HepG2 (cell line): ENCODE data around the gene KCNK10. TPM values are rescaled to one million over a fixed set of nuclear protein-coding genes. Genes with fewer than 3 reads are reported as not detected.
A peak's percentile ranks its signal among the peaks of the same experiment; 100 is the strongest.

ENCODE experiments used
- ATAC-seq: fragments of 200-7000 bp; cut with Tn5 transposase; 3 replicates; pipeline ENCODE4 v1.9.1; 2020; ENCODE audit warnings: mild to moderate bottlenecking, moderate library complexity
- BruUV-seq: library from RNA; stranded (reverse); fragments of 400-500 nt; replicated peaks from 2 replicates; lab custom pipeline; 2021; lab: Mats Ljungman, UMichigan
- CTCF ChIA-PET: fragments of 300-600 bp; formaldehyde crosslinking; extraction: SDS; loops from one replicate; lab custom pipeline; 2021; ENCODE audit warnings: low total read pairs, inconsistent platforms, low intra/inter-chr PET ratio; lab: Yijun Ruan, JAX
- POLR2A ChIA-PET: fragments of 350-600 bp; sonication (Branson Sonifier 250); formaldehyde crosslinking; loops from one replicate; lab custom pipeline; 2020; ENCODE audit warnings: antibody characterized with exemption, inconsistent platforms; lab: Yijun Ruan, JAX
- DNase-seq: peaks from one replicate; pipeline ENCODE4 v3.0.0-alpha.2; 2015; ENCODE audit warnings: low spot score
- FAIRE-seq: peaks from 3 replicates; lab custom pipeline; 2011; peaks lifted over from hg19 to GRCh38; lab: Jason Lieb, UNC
- H2AFZ ChIP-seq: one replicate; pipeline ENCODE4 v1.6.1; 2011; ENCODE audit warnings: low read length, inconsistent platforms
- H3K27ac ChIP-seq: fragments of 300-600 bp; 3 replicates; pipeline ENCODE4 v1.8.0; 2011; ENCODE audit warnings: mixed run types, mild to moderate bottlenecking, mixed read lengths, low read length, inconsistent platforms; ENCODE audit not compliant: insufficient read depth; ENCODE audit errors: extremely low read length
- H3K27me3 ChIP-seq, 2 experiments: fragments of 200-600 bp in 1 of 2; 2 replicates in 1 of 2; 3 replicates in 1 of 2; pipeline versions ENCODE4 v1.6.0 to v1.8.0; 2011; ENCODE audit warnings: low read length in 2 of 2, mild to moderate bottlenecking in 2 of 2, moderate library complexity in 2 of 2, inconsistent platforms in 1 of 2; ENCODE audit not compliant: insufficient read depth in 2 of 2, control insufficient read depth in 1 of 2
- H3K36me3 ChIP-seq, 2 experiments: fragments of 200-600 bp in 1 of 2; replicated peaks in 1 of 2; 2 replicates in 1 of 2; 3 replicates in 1 of 2; pipeline versions ENCODE4 v1.5.1 to v1.8.0; 2011; ENCODE audit warnings: low read length in 2 of 2, inconsistent platforms in 1 of 2; ENCODE audit not compliant: insufficient read depth in 2 of 2, control insufficient read depth in 1 of 2
- H3K4me1 ChIP-seq: 2 replicates; pipeline ENCODE4 v1.5.1; 2012; ENCODE audit warnings: low read length, inconsistent platforms; ENCODE audit not compliant: insufficient read depth
- H3K4me2 ChIP-seq: 2 replicates; pipeline ENCODE4 v1.6.0; 2011; ENCODE audit warnings: low read depth, low read length, inconsistent platforms
- H3K4me3 ChIP-seq, 3 experiments: fragments of 200-600 bp in 1 of 3; sonication (generic), shearing (Covaris generic) in 1 of 3; replicated peaks in 1 of 3; 2 replicates each; pipeline ENCODE4 v1.5.1; 2011 to 2016; ENCODE audit warnings: low read length in 3 of 3, inconsistent platforms in 2 of 3, low read depth in 2 of 3, mild to moderate bottlenecking in 2 of 3, control low read depth in 1 of 3, mixed read lengths in 1 of 3; ENCODE audit not compliant: insufficient read depth in 1 of 3
- H3K79me2 ChIP-seq: one replicate; pipeline ENCODE4 v1.6.1; 2011; ENCODE audit warnings: low read length, inconsistent platforms; ENCODE audit not compliant: insufficient read depth
- H3K9ac ChIP-seq: 2 replicates; pipeline ENCODE4 v1.6.0; 2011; ENCODE audit warnings: mild to moderate bottlenecking, low read depth, low read length, inconsistent platforms; ENCODE audit not compliant: insufficient read depth
- H3K9me3 ChIP-seq: 2 replicates; pipeline ENCODE4 v1.5.1; 2012; ENCODE audit warnings: mild to moderate bottlenecking, low read length
- H4K20me1 ChIP-seq: 2 replicates; pipeline ENCODE4 v1.6.0; 2011; ENCODE audit warnings: inconsistent platforms, mild to moderate bottlenecking, low read length, moderate library complexity; ENCODE audit not compliant: insufficient read depth
- CBX5 ChIP-seq: sonication (generic); formaldehyde crosslinking; IDR thresholded peaks from 2 replicates; pipeline ENCODE4 v1.4.0; 2020; ENCODE audit warnings: missing genetic modification reagents, borderline replicate concordance
- EP300 ChIP-seq, 3 experiments: sonication (generic) in 1 of 3; formaldehyde crosslinking in 1 of 3; IDR thresholded peaks; 2 replicates each; pipeline versions ENCODE4 v1.5.1 to v1.6.1; 2011 to 2020; ENCODE audit warnings: low read depth in 2 of 3, low read length in 2 of 3, borderline replicate concordance in 1 of 3, improper control_type of control experiment in 1 of 3, mild to moderate bottlenecking in 1 of 3, missing genetic modification reagents in 1 of 3, moderate library complexity in 1 of 3
- GMEB2 ChIP-seq: IDR thresholded peaks from 2 replicates; pipeline ENCODE4 v1.6.1; 2016; ENCODE audit warnings: missing biosample characterization, missing genetic modification reagents, low read depth
- HINFP ChIP-seq: sonication (generic); formaldehyde crosslinking; IDR thresholded peaks from 2 replicates; pipeline ENCODE4 v1.4.0; 2020; ENCODE audit warnings: low read depth, mild to moderate bottlenecking, missing genetic modification reagents
- HNF4G ChIP-seq, 2 experiments: sonication (generic) in 1 of 2; formaldehyde crosslinking in 1 of 2; IDR thresholded peaks; 2 replicates each; pipeline versions ENCODE4 v1.4.0 to v1.6.1; 2011 to 2020; ENCODE audit warnings: borderline replicate concordance in 2 of 2, low read depth in 2 of 2, mild to moderate bottlenecking in 2 of 2, low read length in 1 of 2, missing genetic modification reagents in 1 of 2, moderate library complexity in 1 of 2
- ISL2 ChIP-seq: sonication (generic); formaldehyde crosslinking; IDR thresholded peaks from 2 replicates; pipeline ENCODE4 v1.5.0; 2020; ENCODE audit warnings: missing genetic modification reagents
- NFE2 ChIP-seq: sonication (generic); formaldehyde crosslinking; IDR thresholded peaks from 2 replicates; pipeline ENCODE4 v1.4.0; 2020; ENCODE audit warnings: missing genetic modification reagents
- SNAPC2 ChIP-seq: sonication (generic); formaldehyde crosslinking; IDR thresholded peaks from 2 replicates; pipeline ENCODE4 v1.8.1; 2022; ENCODE audit warnings: mild to moderate bottlenecking, missing genetic modification reagents
- STAG1 ChIP-seq: sonication (generic); formaldehyde crosslinking; IDR thresholded peaks from 2 replicates; pipeline ENCODE4 v1.4.0; 2020; ENCODE audit warnings: missing genetic modification reagents
- YEATS2 ChIP-seq: sonication (generic); formaldehyde crosslinking; IDR thresholded peaks from 2 replicates; pipeline ENCODE4 v1.4.0; 2020; ENCODE audit warnings: missing genetic modification reagents, borderline replicate concordance
- ZFP37 ChIP-seq: sonication (generic); formaldehyde crosslinking; IDR thresholded peaks from 2 replicates; pipeline ENCODE4 v1.4.0; 2020; ENCODE audit warnings: missing genetic modification reagents, borderline replicate concordance
- ZNF33A ChIP-seq: sonication (generic); formaldehyde crosslinking; IDR thresholded peaks from 2 replicates; pipeline ENCODE4 v1.5.1; 2020; ENCODE audit warnings: missing genetic modification reagents, mild to moderate bottlenecking, moderate library complexity, borderline replicate concordance
- ZNF580 ChIP-seq: IDR thresholded peaks from 2 replicates; pipeline ENCODE4 v1.6.1; 2016; ENCODE audit warnings: low read depth, borderline replicate concordance
- WGBS: methylation state at CpG from one replicate; pipeline ENCODE4 v1.1.6; 2017; ENCODE audit warnings: low lambda C conversion rate; 5-methylcytosine and 5-hydroxymethylcytosine counted together
- in situ Hi-C: cut with HindIII; loops from 2 replicates; pipeline ENCODE4 v1.10.0; 2017; ENCODE audit warnings: low pct_unique_long_range_greater_than_20kb; ENCODE audit not compliant: extremely low pct_ligation_motif_present
- intact Hi-C: fragments of 100-400 bp; cut with micrococcal nuclease; formaldehyde crosslinking; loops from one replicate; pipeline ENCODE4 v1.10.0; 2022; ENCODE audit not compliant: unreplicated experiment
- polyA plus RNA-seq, 8 experiments: library from polyadenylated mRNA; depleted of rRNA in 3 of 8; stranded (reverse) in 7 of 8; unstranded in 1 of 8; fragments of >200 nt; fragmentation: Illumina TruSeq in 4 of 8; extraction: Trizol in 4 of 8; gene quantifications; 2 replicates each; pipeline versions ENCODE4 v1.2.1 to v1.2.3, GENCODE V29; 2011 to 2016; ENCODE audit warnings: low read depth in 4 of 8, missing spikeins in 1 of 8, mixed read lengths in 1 of 8; ENCODE audit not compliant: insufficient read depth in 1 of 8
- total RNA-seq, 5 experiments: library from RNA; depleted of rRNA; stranded (reverse); fragments of >200 nt; fragmentation: Illumina TruSeq; extraction: Trizol; gene quantifications; 2 replicates each; pipeline ENCODE4 v1.2.3, GENCODE V29; 2016; ENCODE audit warnings: low read depth in 1 of 5

The KCNK10 gene
- total and polyA plus RNA-seq, 2 of the 13 experiments (the other 11 are each of a cell fraction or from before 2014, with no cell fraction given): not detected

- peak; percentile 84 for ATAC-seq
Measured at GRCh38 chr14:88270776-88271175, 52.3 kb downstream of the KCNK10 start.

GRCh38 chr14:88269806-88270420 is 53.2 kb downstream of the KCNK10 start:
- no peak overlapping the region for H3K4me2 ChIP-seq
- H3K27ac ChIP-seq: no peak overlapping the region
- CTCF ChIA-PET: no interaction called here
- 2% methylated on average over 8 of the region's 12 CpGs for WGBS
- H3K9ac ChIP-seq: no peak overlapping the region
- intact Hi-C loops (no loop called here), in situ Hi-C loops (no loop called here)
- H3K4me1 ChIP-seq: peaks cover 13% of the 10 kb centered on the region
- H3K9me3 ChIP-seq: no peaks in the 10 kb centered on the region
- H3K36me3 ChIP-seq: no peaks in the 10 kb centered on the region
- no peaks in the 10 kb centered on the region for H3K79me2 ChIP-seq
- H3K27me3 ChIP-seq: peaks cover 1 to 12% of the 10 kb centered on the region in 2 experiments; a peak in 2 of 5 replicates
- DNase-seq: no peak
- no peak overlapping the region for H3K4me3 ChIP-seq
- no TSS peak for BruUV-seq
- H4K20me1 ChIP-seq: no peaks in the 10 kb centered on the region
- H2AFZ ChIP-seq: no peak overlapping the region
- FAIRE-seq: no peak
- peak; percentile 60 for ATAC-seq
- POLR2A ChIA-PET: no interaction called here
- no peak for TF ChIP-seq ZNF33A (CRISPR knock-in tag)
- TF ChIP-seq ZNF580 (CRISPR knock-in tag): no peak
- TF ChIP-seq YEATS2: no peak
- no peak for TF ChIP-seq HINFP
- TF ChIP-seq CBX5 (CRISPR knock-in tag): no peak
- TF ChIP-seq NFE2 (CRISPR knock-in tag): no peak
- no peak for TF ChIP-seq ZFP37 (CRISPR knock-in tag)
- no peak for TF ChIP-seq SNAPC2 (CRISPR knock-in tag)
- TF ChIP-seq ISL2: no peak

More at GRCh38 chr14:88270776-88271175, 52.3 kb downstream of the KCNK10 start:
- Histone ChIP-seq H3K4me1 (peaks cover 13% of the 10 kb centered on the region), H3K9ac (no peak overlapping the region), H3K27ac (no peak overlapping the region), H2AFZ (no peak overlapping the region), H4K20me1 (no peaks in the 10 kb centered on the region), H3K9me3 (no peaks in the 10 kb centered on the region), H3K36me3 (no peaks in the 10 kb centered on the region), H3K27me3 (peaks cover 1 to 12% of the 10 kb centered on the region in 2 experiments; a peak in 2 of 5 replicates), H3K4me3 (no peak overlapping the region), H3K79me2 (no peaks in the 10 kb centered on the region), H3K4me2 (no peak overlapping the region; the same call in 1 of the 2 replicates)
- ChIA-PET CTCF (no interaction called here), POLR2A (no interaction called here)
- TF ChIP-seq GMEB2 (CRISPR knock-in tag) (no peak), STAG1 (CRISPR knock-in tag) (no peak), EP300 (IDR thresholded peaks at IDR 0.05; ENCODE audit: low read depth in 2 of 2, low read length in 2 of 2) (peak in 1 of 2 experiments; percentile 27; a peak in 1 of 4 replicates), EP300 (CRISPR knock-in tag; IDR thresholded peaks at IDR 0.05; ENCODE audit: borderline replicate concordance) (no peak), HNF4G (IDR thresholded peaks at IDR 0.05; ENCODE audit: borderline replicate concordance, low read depth, low read length) (0 out of 2 replicates have a peak, but pooled peaks have one; percentile 30), HNF4G (CRISPR knock-in tag; IDR thresholded peaks at IDR 0.05; ENCODE audit: borderline replicate concordance, low read depth) (no peak)
- no peak for FAIRE-seq
- in situ Hi-C loops (no loop called here), intact Hi-C loops (no loop called here)
- no TSS peak for BruUV-seq
- WGBS: 21% methylated on average over 6 of the region's 6 CpGs
- DNase-seq: peak; percentile 9
